Measurements from ENCODE around the gene SULT2B1. TPM values are rescaled to one million over a fixed set of nuclear protein-coding genes. Genes with fewer than 3 reads are reported as not detected.

SULT2B1 gene
- total RNA-seq, 1 donor from 2014 or later: 1.6 TPM

DNA sequence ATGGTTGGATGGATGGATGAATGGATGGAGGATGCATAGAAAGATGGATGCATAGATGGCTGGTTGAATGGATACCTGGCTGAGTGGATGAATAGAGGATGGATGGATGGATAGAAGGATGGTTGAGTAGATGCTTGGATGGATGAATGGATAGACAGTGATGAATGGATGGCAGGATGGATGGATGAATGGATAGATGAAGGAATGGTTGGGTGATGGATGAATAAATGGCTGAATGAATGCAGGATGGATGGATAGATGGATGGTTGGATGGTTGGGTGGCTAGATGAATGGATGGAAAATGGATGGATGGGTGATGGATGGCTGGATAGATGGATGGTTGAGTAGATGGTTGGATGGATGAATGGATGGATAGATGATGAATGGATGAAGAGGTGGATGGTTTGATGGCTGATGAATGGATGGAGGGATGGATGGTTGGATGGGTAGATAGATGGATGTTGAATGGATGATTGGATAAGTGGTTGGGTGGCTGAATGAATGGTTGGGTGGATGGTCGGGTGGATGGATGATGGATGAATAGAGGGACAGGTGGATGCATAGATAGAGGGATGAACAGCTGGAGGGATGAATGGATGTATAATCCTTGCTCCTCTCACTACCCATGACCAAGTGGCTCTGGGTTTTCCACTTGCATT, 3.6 kb upstream of the SULT2B1 start:
- Histone ChIP-seq H2AFZ (replicated peaks) (no peak overlapping the region), H3K4me2 (no peak overlapping the region), H3F3A (ENCODE audit: low read depth) (no peaks in the 10 kb centered on the region), H3K79me2 (ENCODE audit: low read depth) (no peaks in the 10 kb centered on the region), H3K9ac (no peak overlapping the region), H3K4me3 (no peak overlapping the region), H3K27ac (no peak overlapping the region), H3K27me3 (no peaks in the 10 kb centered on the region), H4K20me1 (ENCODE audit: low read depth) (no peaks in the 10 kb centered on the region), H3K4me1 (peaks cover 6% of the 10 kb centered on the region), H3K36me3 (no peaks in the 10 kb centered on the region), H3K9me3 (ENCODE audit: low read depth) (no peaks in the 10 kb centered on the region)
- Mint-ChIP-seq H3K4me1 (no peaks in the 10 kb centered on the region), H3K9me3 (no peaks in the 10 kb centered on the region), H3K36me3 (no peaks in the 10 kb centered on the region), H3K4me3 (no peak overlapping the region), H3K27ac (no peak overlapping the region), H3K27me3 (ENCODE audit: insufficient read depth, low read depth) (peaks cover 10% of the 10 kb centered on the region)
- TF ChIP-seq EZH2 (IDR thresholded peaks at IDR 0.05): no peak
- no peak for TF ChIP-seq EZH2phosphoT487 (IDR thresholded peaks at IDR 0.05)
- TF ChIP-seq, protein P1, sequence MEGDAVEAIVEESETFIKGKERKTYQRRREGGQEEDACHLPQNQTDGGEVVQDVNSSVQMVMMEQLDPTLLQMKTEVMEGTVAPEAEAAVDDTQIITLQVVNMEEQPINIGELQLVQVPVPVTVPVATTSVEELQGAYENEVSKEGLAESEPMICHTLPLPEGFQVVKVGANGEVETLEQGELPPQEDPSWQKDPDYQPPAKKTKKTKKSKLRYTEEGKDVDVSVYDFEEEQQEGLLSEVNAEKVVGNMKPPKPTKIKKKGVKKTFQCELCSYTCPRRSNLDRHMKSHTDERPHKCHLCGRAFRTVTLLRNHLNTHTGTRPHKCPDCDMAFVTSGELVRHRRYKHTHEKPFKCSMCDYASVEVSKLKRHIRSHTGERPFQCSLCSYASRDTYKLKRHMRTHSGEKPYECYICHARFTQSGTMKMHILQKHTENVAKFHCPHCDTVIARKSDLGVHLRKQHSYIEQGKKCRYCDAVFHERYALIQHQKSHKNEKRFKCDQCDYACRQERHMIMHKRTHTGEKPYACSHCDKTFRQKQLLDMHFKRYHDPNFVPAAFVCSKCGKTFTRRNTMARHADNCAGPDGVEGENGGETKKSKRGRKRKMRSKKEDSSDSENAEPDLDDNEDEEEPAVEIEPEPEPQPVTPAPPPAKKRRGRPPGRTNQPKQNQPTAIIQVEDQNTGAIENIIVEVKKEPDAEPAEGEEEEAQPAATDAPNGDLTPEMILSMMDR (IDR thresholded peaks at IDR 0.05): no peak
- DNase-seq (ENCODE audit: low spot score): no peak

DNA sequence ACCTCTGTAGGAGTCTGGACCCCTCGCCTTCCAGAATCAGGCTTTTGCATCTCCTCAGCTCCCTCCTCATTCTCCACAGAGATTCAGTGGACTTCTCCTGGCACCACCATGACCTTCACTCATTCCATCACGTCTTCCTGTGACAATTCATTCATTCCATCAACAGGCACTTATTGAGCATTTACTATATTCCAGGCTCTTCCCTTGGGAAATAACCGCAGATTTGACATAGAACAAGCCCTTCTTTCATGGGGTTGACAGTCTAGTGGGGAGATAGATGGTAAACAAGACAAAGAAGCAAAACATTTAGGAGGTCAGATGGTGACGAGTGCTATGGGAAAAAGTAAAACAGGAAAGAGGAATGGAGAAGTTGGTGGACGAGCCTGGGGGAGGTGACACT, 2.6 kb upstream of the SULT2B1 start:
- DNase-seq (ENCODE audit: low spot score): no peak
- Mint-ChIP-seq H3K4me1 (peaks cover 9% of the 10 kb centered on the region), H3K9me3 (no peaks in the 10 kb centered on the region), H3K4me3 (no peak overlapping the region), H3K27ac (no peak overlapping the region), H3K27me3 (ENCODE audit: insufficient read depth, low read depth) (peaks cover 10% of the 10 kb centered on the region), H3K36me3 (no peaks in the 10 kb centered on the region)
- H3K4me3 ChIP-seq: no peak overlapping the region
- H3K9ac ChIP-seq: no peak overlapping the region
- H3K36me3 ChIP-seq: no peaks in the 10 kb centered on the region
- H3K79me2 ChIP-seq (ENCODE audit: low read depth): no peaks in the 10 kb centered on the region
- H3F3A ChIP-seq (ENCODE audit: low read depth): peaks cover 6% of the 10 kb centered on the region
- peak overlapping the region; percentile 28 for H2AFZ ChIP-seq (replicated peaks)
- TF ChIP-seq, protein P1 (IDR thresholded peaks at IDR 0.05): no peak
- TF ChIP-seq EZH2 (IDR thresholded peaks at IDR 0.05): no peak
- no peak for TF ChIP-seq EZH2phosphoT487 (IDR thresholded peaks at IDR 0.05)
- peaks cover 16% of the 10 kb centered on the region for H3K4me1 ChIP-seq
- no peak overlapping the region for H3K4me2 ChIP-seq
- H4K20me1 ChIP-seq (ENCODE audit: low read depth): no peaks in the 10 kb centered on the region
- no peak overlapping the region for H3K27ac ChIP-seq
- no peaks in the 10 kb centered on the region for H3K27me3 ChIP-seq
- H3K9me3 ChIP-seq (ENCODE audit: low read depth): no peaks in the 10 kb centered on the region

DNA sequence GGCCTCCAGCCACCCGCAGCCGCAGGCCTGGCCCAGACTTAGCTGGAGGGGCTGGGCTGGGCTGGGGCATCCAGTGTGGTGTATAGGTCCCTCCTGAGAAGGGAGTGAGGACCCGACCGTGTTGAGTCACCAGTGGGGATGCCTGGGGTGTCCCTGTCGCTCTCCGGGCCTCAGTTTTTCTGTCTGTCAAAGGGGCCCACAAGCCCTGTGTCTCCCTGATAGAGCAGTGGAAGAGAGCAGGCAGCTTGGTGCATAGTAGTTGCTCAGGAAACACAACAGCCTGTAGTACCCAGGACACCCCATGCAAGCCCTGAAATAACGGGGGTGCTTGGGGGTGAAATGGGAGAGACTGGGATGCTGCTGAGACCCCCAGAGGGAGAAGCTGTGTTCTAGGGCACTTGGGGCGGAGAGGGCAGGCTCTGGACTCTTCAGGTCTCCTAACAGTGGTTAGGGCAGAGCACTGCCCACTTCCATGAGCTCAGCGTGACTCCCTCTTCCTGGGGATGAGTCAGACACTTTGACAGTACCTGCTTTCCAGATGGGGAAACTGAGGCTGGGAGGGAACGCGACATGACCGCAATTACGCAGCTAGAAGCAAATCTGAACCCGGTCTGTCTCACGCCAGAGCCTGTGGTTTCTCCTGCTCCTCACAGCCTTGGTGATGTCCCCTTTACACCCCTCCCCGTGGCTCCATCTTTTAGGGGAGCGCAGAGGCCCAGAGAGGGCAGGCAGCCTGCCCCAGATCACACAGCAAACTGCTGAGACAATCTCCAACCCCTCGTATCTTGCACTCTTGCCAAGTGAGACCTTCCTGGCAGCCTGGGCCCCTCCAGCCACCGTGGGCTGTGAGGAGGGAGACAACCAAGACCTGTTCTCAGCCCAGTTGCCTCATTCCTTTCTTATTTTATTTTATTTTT, 692 bp downstream of the SULT2B1 start:
- peaks cover 23% of the 10 kb centered on the region for H3K4me1 Mint-ChIP-seq
- no peak overlapping the region for H3K4me3 Mint-ChIP-seq
- H3K9me3 Mint-ChIP-seq: no peaks in the 10 kb centered on the region

More for the DNA sequence above, 692 bp downstream of the SULT2B1 start:
- Mint-ChIP-seq H3K27me3 (ENCODE audit: insufficient read depth, low read depth) (peaks cover 9% of the 10 kb centered on the region), H3K36me3 (no peaks in the 10 kb centered on the region), H3K27ac (no peak overlapping the region)
- Histone ChIP-seq H3K4me1 (peaks cover 16% of the 10 kb centered on the region), H3K4me3 (no peak overlapping the region), H3K36me3 (no peaks in the 10 kb centered on the region), H3K9me3 (ENCODE audit: low read depth) (no peaks in the 10 kb centered on the region), H3F3A (ENCODE audit: low read depth) (peaks cover 18% of the 10 kb centered on the region), H3K27ac (no peak overlapping the region), H3K27me3 (no peaks in the 10 kb centered on the region), H2AFZ (replicated peaks) (no peak overlapping the region), H3K79me2 (ENCODE audit: low read depth) (no peaks in the 10 kb centered on the region), H3K4me2 (no peak overlapping the region), H4K20me1 (ENCODE audit: low read depth) (no peaks in the 10 kb centered on the region), H3K9ac (no peak overlapping the region)
- no peak for DNase-seq (ENCODE audit: low spot score)
- TF ChIP-seq EZH2phosphoT487 (IDR thresholded peaks at IDR 0.05) (no peak), EZH2 (IDR thresholded peaks at IDR 0.05) (no peak)
- TF ChIP-seq, protein P1 (IDR thresholded peaks at IDR 0.05): no peak
